Breast epithelium (tissue), 4 donors: ENCODE results near the gene ZNF281. TPM values are rescaled to one million over a fixed set of nuclear protein-coding genes. Genes with fewer than 3 reads are reported as not detected.

Source experiments
- DNase-seq, 2 donors: peaks; one replicate each; pipeline ENCODE4 v3.0.0-alpha.2; 2019; ENCODE audit warnings: low spot score in 2 of 2
- H3K27ac ChIP-seq, 2 donors: fragments of 200-600 bp; sonication (generic) in 1 of 2; one replicate each; pipeline ENCODE4 v1.5.1; 2016 to 2019; ENCODE audit warnings: mild to moderate bottlenecking in 1 of 2
- H3K27me3 ChIP-seq, 2 donors: fragments of 200-600 bp; sonication (generic) in 1 of 2; one replicate each; pipeline versions ENCODE4 v1.5.1 to v1.6.0; 2017 to 2019; ENCODE audit warnings: control low read depth in 1 of 2, mild to moderate bottlenecking in 1 of 2
- H3K36me3 ChIP-seq: fragments of 200-600 bp; one replicate; pipeline ENCODE4 v1.5.1; 2019
- H3K4me1 ChIP-seq, 2 donors: fragments of 200-600 bp; sonication (generic); one replicate each; pipeline ENCODE4 v1.5.1; 2016 to 2019; ENCODE audit warnings: control low read depth in 1 of 2
- H3K4me3 ChIP-seq, 3 donors: fragments of 200-600 bp; sonication (generic); 1 replicate in 2 of 3; 2 replicates in 1 of 3; pipeline ENCODE4 v1.5.1; 2016 to 2019; ENCODE audit warnings: mild to moderate bottlenecking in 3 of 3, moderate library complexity in 2 of 3
- H3K9me3 ChIP-seq, 2 donors: fragments of 200-600 bp; sonication (generic) in 1 of 2; one replicate each; pipeline ENCODE4 v1.5.1; 2016 to 2019; ENCODE audit warnings: control low read depth in 1 of 2
- POLR2A ChIP-seq: fragments of 450-650 bp; IDR thresholded peaks from one replicate; pipeline ENCODE4 v1.6.1; 2016; ENCODE audit warnings: antibody characterized with exemption, mild to moderate bottlenecking, moderate library complexity
- POLR2AphosphoS5 ChIP-seq, 3 donors: sonication (generic); formaldehyde crosslinking; IDR thresholded peaks; one replicate each; pipeline ENCODE4 v1.6.1; 2017; ENCODE audit warnings: antibody characterized with exemption in 3 of 3
- intact Hi-C: fragments of 100-400 bp; cut with DNase I; formaldehyde crosslinking; loops from one replicate; pipeline ENCODE4 v1.15.1; 2023; ENCODE audit warnings: low total_unique reads
- total RNA-seq, 3 donors: library from RNA; depleted of rRNA; stranded (reverse); fragments of >200 nt; gene quantifications; one replicate each; pipeline ENCODE4 v1.1.0, GENCODE V29; 2016
- TF ChIP-seq, protein P1 (sequence below), 3 donors: fragments of 450-650 bp; IDR thresholded peaks; one replicate each; pipeline ENCODE4 v1.5.1; 2016 to 2017; ENCODE audit warnings: antibody characterized with exemption in 3 of 3, mild to moderate bottlenecking in 3 of 3, moderate library complexity in 3 of 3

ZNF281 gene
- total RNA-seq, 3 donors from 2014 or later, result 11.0 to 25.6 (median 16.1) TPM

GRCh38 chr1:200368556-200368955 is 41.3 kb downstream of the ZNF281 start:
- no peaks in the 10 kb centered on the region for H3K36me3 ChIP-seq
- DNase-seq, result no peak
- no peaks in the 10 kb centered on the region for H3K27me3 ChIP-seq
- TF ChIP-seq, protein P1, sequence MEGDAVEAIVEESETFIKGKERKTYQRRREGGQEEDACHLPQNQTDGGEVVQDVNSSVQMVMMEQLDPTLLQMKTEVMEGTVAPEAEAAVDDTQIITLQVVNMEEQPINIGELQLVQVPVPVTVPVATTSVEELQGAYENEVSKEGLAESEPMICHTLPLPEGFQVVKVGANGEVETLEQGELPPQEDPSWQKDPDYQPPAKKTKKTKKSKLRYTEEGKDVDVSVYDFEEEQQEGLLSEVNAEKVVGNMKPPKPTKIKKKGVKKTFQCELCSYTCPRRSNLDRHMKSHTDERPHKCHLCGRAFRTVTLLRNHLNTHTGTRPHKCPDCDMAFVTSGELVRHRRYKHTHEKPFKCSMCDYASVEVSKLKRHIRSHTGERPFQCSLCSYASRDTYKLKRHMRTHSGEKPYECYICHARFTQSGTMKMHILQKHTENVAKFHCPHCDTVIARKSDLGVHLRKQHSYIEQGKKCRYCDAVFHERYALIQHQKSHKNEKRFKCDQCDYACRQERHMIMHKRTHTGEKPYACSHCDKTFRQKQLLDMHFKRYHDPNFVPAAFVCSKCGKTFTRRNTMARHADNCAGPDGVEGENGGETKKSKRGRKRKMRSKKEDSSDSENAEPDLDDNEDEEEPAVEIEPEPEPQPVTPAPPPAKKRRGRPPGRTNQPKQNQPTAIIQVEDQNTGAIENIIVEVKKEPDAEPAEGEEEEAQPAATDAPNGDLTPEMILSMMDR (IDR thresholded peaks at IDR 0.05), result no peak
- TF ChIP-seq POLR2A (no peak), POLR2AphosphoS5 (IDR thresholded peaks at IDR 0.05) (no peak)
- no peak overlapping the region for H3K27ac ChIP-seq
- no peaks in the 10 kb centered on the region for H3K9me3 ChIP-seq
- H3K4me1 ChIP-seq, result no peaks in the 10 kb centered on the region
- H3K4me3 ChIP-seq, result no peak overlapping the region
- intact Hi-C loops, result no loop called here

DNA sequence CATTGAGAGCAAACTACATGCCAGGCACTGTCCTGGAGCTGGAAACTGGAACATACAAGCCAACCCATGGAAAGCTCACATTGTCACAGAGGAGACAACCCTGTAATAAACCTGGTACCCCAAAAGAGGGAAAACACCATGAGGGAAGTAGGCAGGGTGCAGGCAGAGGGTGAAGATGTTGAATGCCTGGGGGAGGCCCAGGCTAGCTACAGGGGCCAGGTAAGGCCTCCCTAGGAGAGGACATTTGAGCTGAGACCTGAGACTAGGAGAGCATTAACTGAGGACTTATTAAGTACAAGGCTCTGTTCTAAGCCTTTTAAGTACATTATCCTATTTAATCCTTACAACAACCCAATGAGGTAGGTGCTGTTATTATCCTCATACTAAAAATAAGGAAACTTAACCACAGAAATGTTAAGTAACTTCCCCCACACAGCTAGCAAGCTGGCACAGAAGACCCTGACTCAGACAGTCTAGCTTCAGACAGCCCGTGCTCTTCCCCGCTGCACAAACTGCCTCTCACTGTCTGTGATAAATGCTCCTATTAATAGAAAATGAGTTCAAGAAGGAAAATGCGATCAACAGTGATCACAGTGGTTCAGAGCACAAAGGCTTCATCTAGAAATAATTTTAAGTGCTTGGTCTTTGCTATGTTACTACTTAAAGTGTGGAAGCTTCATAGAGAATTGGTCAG is 41.8 kb downstream of the ZNF281 start:
- H3K27ac ChIP-seq, result no peak overlapping the region
- H3K4me3 ChIP-seq, result no peak overlapping the region
- no peaks in the 10 kb centered on the region for H3K27me3 ChIP-seq
- no peaks in the 10 kb centered on the region for H3K36me3 ChIP-seq
- intact Hi-C loops, result no loop called here
- no peaks in the 10 kb centered on the region for H3K9me3 ChIP-seq
- no peak for TF ChIP-seq POLR2A
- TF ChIP-seq, protein P1 (IDR thresholded peaks at IDR 0.05), result no peak
- no peak for TF ChIP-seq POLR2AphosphoS5 (IDR thresholded peaks at IDR 0.05)
- DNase-seq, result no peak
- no peaks in the 10 kb centered on the region for H3K4me1 ChIP-seq

GRCh38 chr1:200366577-200367253 is 43.1 kb downstream of the ZNF281 start:
- no peaks in the 10 kb centered on the region for H3K27me3 ChIP-seq
- no peaks in the 10 kb centered on the region for H3K9me3 ChIP-seq
- H3K4me1 ChIP-seq, result no peaks in the 10 kb centered on the region
- TF ChIP-seq, protein P1 (IDR thresholded peaks at IDR 0.05), result no peak
- TF ChIP-seq POLR2AphosphoS5 (IDR thresholded peaks at IDR 0.05), result no peak
- no peak for TF ChIP-seq POLR2A
- H3K36me3 ChIP-seq, result no peaks in the 10 kb centered on the region
- intact Hi-C loops, result no loop called here
- no peak overlapping the region for H3K4me3 ChIP-seq
- no peak for DNase-seq
- H3K27ac ChIP-seq, result no peak overlapping the region

GRCh38 chr1:200365897-200366426 is 43.9 kb downstream of the ZNF281 start:
- H3K4me3 ChIP-seq, result no peak overlapping the region
- H3K9me3 ChIP-seq, result no peaks in the 10 kb centered on the region
- H3K36me3 ChIP-seq, result no peaks in the 10 kb centered on the region
- H3K27me3 ChIP-seq, result no peaks in the 10 kb centered on the region
- intact Hi-C loops, result no loop called here
- TF ChIP-seq POLR2A, result no peak
- no peak for TF ChIP-seq POLR2AphosphoS5 (IDR thresholded peaks at IDR 0.05)
- TF ChIP-seq, protein P1 (IDR thresholded peaks at IDR 0.05), result no peak
- no peaks in the 10 kb centered on the region for H3K4me1 ChIP-seq
- DNase-seq, result no peak
- H3K27ac ChIP-seq, result no peak overlapping the region

DNA sequence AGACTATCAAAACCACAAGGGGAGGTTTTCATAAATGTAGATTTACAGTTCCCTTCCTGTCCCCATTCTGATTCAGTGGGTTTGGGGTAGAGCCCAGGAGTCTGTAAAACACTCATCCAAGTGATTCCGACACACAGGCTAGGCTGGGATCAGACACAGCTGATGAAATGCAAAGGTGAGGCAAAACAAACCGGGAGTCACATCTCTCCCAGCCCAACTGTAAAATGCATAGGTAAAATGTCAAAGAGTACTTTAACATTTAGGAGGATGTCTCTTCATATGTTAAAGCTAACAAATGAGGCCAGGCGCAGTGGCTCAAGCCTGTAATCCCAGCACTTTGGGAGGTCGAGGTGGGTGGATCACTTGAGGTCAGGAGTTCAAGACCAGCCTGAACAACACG is 45.0 kb downstream of the ZNF281 start:
- H3K9me3 ChIP-seq, result no peaks in the 10 kb centered on the region
- TF ChIP-seq POLR2AphosphoS5 (IDR thresholded peaks at IDR 0.05), result no peak
- intact Hi-C loops, result no loop called here
- H3K36me3 ChIP-seq, result no peaks in the 10 kb centered on the region
- H3K27ac ChIP-seq, result no peak overlapping the region
- no peaks in the 10 kb centered on the region for H3K4me1 ChIP-seq
- no peak for DNase-seq
- no peaks in the 10 kb centered on the region for H3K27me3 ChIP-seq
- no peak overlapping the region for H3K4me3 ChIP-seq
